B cell (primary cell): ENCODE results near the gene PTPN23. TPM values are rescaled to one million over a fixed set of nuclear protein-coding genes. Genes with fewer than 3 reads are reported as not detected.

Experiments used
- ATAC-seq: fragments of 200-7000 bp; cut with Tn5 transposase; one replicate; pipeline ENCODE4 v1.10.0; 2021; ENCODE audit warnings: low read depth, mild to moderate bottlenecking, moderate number of reproducible peaks, moderate library complexity
- CTCF ChIA-PET: fragments of 350-600 bp; sonication (Branson Sonifier 250); formaldehyde crosslinking; loops from one replicate; lab custom pipeline; 2021; ENCODE audit warnings: antibody characterized with exemption, inconsistent platforms; lab: Charles Lee
- POLR2A ChIA-PET: fragments of 350-600 bp; sonication (Branson Sonifier 250); formaldehyde crosslinking; loops from one replicate; lab custom pipeline; 2021; ENCODE audit warnings: antibody characterized with exemption; lab: Charles Lee
- DNase-seq: peaks from one replicate; pipeline ENCODE4 v3.0.0; 2013
- H2AFZ ChIP-seq: 2 replicates; pipeline ENCODE4 v1.6.1; 2012; ENCODE audit warnings: mild to moderate bottlenecking, low read depth, low read length; ENCODE audit not compliant: insufficient read depth, poor library complexity, severe bottlenecking
- H3K27ac ChIP-seq, 2 donors: 1 replicate in 1 of 2; 2 replicates in 1 of 2; pipeline ENCODE4 v1.5.1; 2012 to 2013; ENCODE audit warnings: low read length in 2 of 2, mild to moderate bottlenecking in 2 of 2, moderate library complexity in 1 of 2
- H3K27me3 ChIP-seq, 4 experiments: fragments of 200-600 bp in 1 of 4; sonication (generic) in 1 of 4; replicated peaks in 1 of 4; 1 replicate in 2 of 4; 2 replicates in 2 of 4; pipeline versions ENCODE4 v1.6.1 to v1.7.0; 2013 to 2016; ENCODE audit warnings: low read length in 3 of 4, mild to moderate bottlenecking in 2 of 4, mixed read lengths in 1 of 4, moderate library complexity in 1 of 4; ENCODE audit not compliant: insufficient read depth in 4 of 4, control insufficient read depth in 3 of 4; ENCODE audit errors: control extremely low read depth in 1 of 4
- H3K36me3 ChIP-seq, 2 experiments: replicated peaks in 1 of 2; 1 replicate in 1 of 2; 2 replicates in 1 of 2; pipeline versions ENCODE4 v1.6.1 to v1.7.1; 2013; ENCODE audit warnings: low read length in 1 of 2; ENCODE audit not compliant: insufficient read depth in 2 of 2, control insufficient read depth in 1 of 2; ENCODE audit errors: control extremely low read depth in 1 of 2, extremely low read depth in 1 of 2
- H3K4me1 ChIP-seq, 2 donors: fragments of 200-600 bp in 1 of 2; sonication (generic) in 1 of 2; 1 replicate in 1 of 2; 2 replicates in 1 of 2; pipeline versions ENCODE4 v1.5.1 to v1.6.1; 2013 to 2017; ENCODE audit warnings: low read length in 2 of 2; ENCODE audit not compliant: control insufficient read depth in 2 of 2, insufficient read depth in 2 of 2
- H3K4me2 ChIP-seq: replicated peaks from 2 replicates; pipeline ENCODE3; 2012; ENCODE audit warnings: mild to moderate bottlenecking, low read depth, low read length; ENCODE audit not compliant: poor library complexity, severe bottlenecking
- H3K4me3 ChIP-seq, 5 experiments: fragments of 200-600 bp in 1 of 5; sonication (generic) in 1 of 5; 1 replicate in 3 of 5; 2 replicates in 2 of 5; pipeline versions ENCODE4 v1.5.1 to v1.7.0; 2011 to 2016; ENCODE audit warnings: low read length in 4 of 5, mild to moderate bottlenecking in 4 of 5, low read depth in 2 of 5, control low read depth in 1 of 5, moderate library complexity in 1 of 5; ENCODE audit not compliant: insufficient read depth in 1 of 5; ENCODE audit errors: control extremely low read depth in 1 of 5, extremely low read depth in 1 of 5
- H3K79me2 ChIP-seq: fragments of 200-600 bp; sonication (generic); one replicate; pipeline ENCODE4 v1.6.0; 2016; ENCODE audit warnings: low read length; ENCODE audit not compliant: control insufficient read depth, insufficient read depth
- H3K9ac ChIP-seq: fragments of 200-600 bp; sonication (generic); 2 replicates; pipeline ENCODE4 v1.6.1; 2017; ENCODE audit warnings: mild to moderate bottlenecking, low read length, moderate library complexity
- H3K9me3 ChIP-seq, 3 donors: one replicate each; pipeline versions ENCODE4 v1.6.1 to v1.7.1; 2013; ENCODE audit warnings: low read length in 2 of 3; ENCODE audit not compliant: control insufficient read depth in 2 of 3, insufficient read depth in 1 of 3; ENCODE audit errors: control extremely low read depth in 1 of 3
- H4K20me1 ChIP-seq: 2 replicates; pipeline ENCODE4 v1.6.0; 2012; ENCODE audit warnings: mild to moderate bottlenecking, low read length; ENCODE audit not compliant: insufficient read depth, control insufficient read depth, poor library complexity, severe bottlenecking
- H3K27ac Mint-ChIP-seq: one replicate; pipeline ENCODE4 v1.8.0; 2021; ENCODE audit warnings: mixed read lengths
- H3K27me3 Mint-ChIP-seq: one replicate; pipeline ENCODE4 v1.8.0; 2021; ENCODE audit warnings: mixed read lengths
- H3K4me1 Mint-ChIP-seq: one replicate; pipeline ENCODE4 v1.8.0; 2021; ENCODE audit warnings: mixed read lengths
- H3K4me3 Mint-ChIP-seq: one replicate; pipeline ENCODE4 v1.8.0; 2021; ENCODE audit warnings: mixed read lengths
- H3K9me3 Mint-ChIP-seq: one replicate; pipeline ENCODE4 v1.8.0; 2022; ENCODE audit warnings: mixed read lengths; ENCODE audit not compliant: insufficient read depth
- CTCF ChIP-seq: fragments of 200-600 bp; IDR thresholded peaks from one replicate; pipeline ENCODE4 v1.8.0; 2022; ENCODE audit warnings: antibody characterized with exemption, mild to moderate bottlenecking
- EZH2 ChIP-seq: IDR thresholded peaks from 2 replicates; pipeline ENCODE4 v1.6.1; 2012; ENCODE audit warnings: borderline replicate concordance, low read depth, mild to moderate bottlenecking, moderate library complexity, low read length; ENCODE audit not compliant: insufficient read depth, poor library complexity, severe bottlenecking
- WGBS: methylation state at CpG from one replicate; pipeline ENCODE4 v1.1.5; 2013; ENCODE audit warnings: missing lambda C conversion rate; ENCODE audit not compliant: insufficient coverage; 5-methylcytosine and 5-hydroxymethylcytosine counted together
- intact Hi-C: fragments of 100-400 bp; cut with micrococcal nuclease; formaldehyde crosslinking; loops from one replicate; pipeline ENCODE4 v1.10.0; 2022
- polyA plus RNA-seq: library from polyadenylated mRNA; depleted of rRNA; stranded (reverse); fragments of >200 nt; gene quantifications from 2 replicates; pipeline ENCODE4 v1.2.3, GENCODE V29; 2012
- total RNA-seq, 2 donors: library from RNA; stranded (reverse); fragments of 120-200 nt in 1 of 2; gene quantifications; 1 replicate in 1 of 2; 2 replicates in 1 of 2; pipeline versions ENCODE4 v1.2.3 to v1.2.4, GENCODE V29; 2013 to 2022

The PTPN23 gene
- total and polyA plus RNA-seq, 2 donors (not counting 1 experiment from before 2014, with no cell fraction given), result 21.3 to 68.8 TPM

GRCh38 chr3:47404431-47404876, 23.6 kb downstream of the PTPN23 start:
- ChIA-PET CTCF (no interaction called here), POLR2A (no interaction called here)
- Mint-ChIP-seq H3K27me3 (no peaks in the 10 kb centered on the region), H3K4me1 (peaks cover 2% of the 10 kb centered on the region), H3K27ac (no peak overlapping the region), H3K9me3 (no peaks in the 10 kb centered on the region), H3K4me3 (no peak overlapping the region)
- ATAC-seq, result no peak
- Histone ChIP-seq H3K79me2 (peaks cover 35% of the 10 kb centered on the region), H3K4me3 (no peak overlapping the region), H3K9ac (no peak overlapping the region), H3K27me3 (no peaks in the 10 kb centered on the region), H3K4me1 (no peaks in the 10 kb centered on the region), H3K9me3 (no peaks in the 10 kb centered on the region), H3K4me2 (no peak overlapping the region), H2AFZ (no peak overlapping the region), H4K20me1 (peaks cover 46% of the 10 kb centered on the region), H3K36me3 (peaks cover 0 to 55% of the 10 kb centered on the region in 2 experiments), H3K27ac (no peak overlapping the region)
- intact Hi-C loops, result no loop called here
- DNase-seq, result no peak
- WGBS, result 98% methylated on average over 8 of the region's 13 CpGs
- no peak for TF ChIP-seq CTCF
- TF ChIP-seq EZH2, result no peak

- Mint-ChIP-seq H3K27me3 (no peaks in the 10 kb centered on the region), H3K27ac (no peak overlapping the region), H3K9me3 (no peaks in the 10 kb centered on the region), H3K4me1 (peaks cover 2% of the 10 kb centered on the region), H3K4me3 (no peak overlapping the region)
- no peak for DNase-seq
- TF ChIP-seq CTCF, result no peak
- TF ChIP-seq EZH2, result no peak
- Histone ChIP-seq H2AFZ (no peak overlapping the region), H3K4me2 (no peak overlapping the region), H3K4me3 (no peak overlapping the region), H3K79me2 (peaks cover 28% of the 10 kb centered on the region), H3K27me3 (no peaks in the 10 kb centered on the region), H3K27ac (no peak overlapping the region), H3K36me3 (peaks cover 0 to 50% of the 10 kb centered on the region in 2 experiments), H4K20me1 (peaks cover 39% of the 10 kb centered on the region), H3K9me3 (no peaks in the 10 kb centered on the region), H3K9ac (no peak overlapping the region), H3K4me1 (no peaks in the 10 kb centered on the region)
- WGBS, result 97% methylated on average over 6 of the region's 9 CpGs
- ATAC-seq, result no peak
- intact Hi-C loops, result no loop called here
- POLR2A ChIA-PET, result interaction anchor here (0.6 kb wide), 1 partner anchor 365 kb away, joined by 3 read pairs; no protein-coding TSS in a partner anchor
- CTCF ChIA-PET, result interaction anchor here (0.6 to 1.0 kb wide), 2 partner anchors 16 to 1101 kb away, joined by 3 to 4 read pairs; no protein-coding TSS in a partner anchor
These were observed 24.4 kb downstream of the PTPN23 start for GRCh38 chr3:47404955-47405790.
